GM12878 (cell line): Measurements from ENCODE around the gene DMBX1. TPM values are rescaled to one million over a fixed set of nuclear protein-coding genes. Genes with fewer than 3 reads are reported as not detected.

ENCODE experiments used
- ATAC-seq: fragments of 200-7000 bp; cut with Tn5 transposase; 3 replicates; pipeline ENCODE4 v1.9.1; 2020; ENCODE audit warnings: mild to moderate bottlenecking, moderate library complexity
- BruUV-seq: library from RNA; stranded (reverse); fragments of 400-500 nt; replicated peaks from 2 replicates; lab custom pipeline; 2021; lab: Mats Ljungman, UMichigan
- CTCF ChIA-PET: fragments of 300-600 bp; sonication (Branson Sonifier 250); formaldehyde crosslinking; extraction: SDS; loops from one replicate; lab custom pipeline; 2021; ENCODE audit warnings: inconsistent platforms; lab: Yijun Ruan, JAX
- POLR2A ChIA-PET: fragments of 350-600 bp; formaldehyde crosslinking; extraction: SDS; loops from one replicate; lab custom pipeline; 2021; ENCODE audit warnings: inconsistent platforms; lab: Charles Lee
- RAD21 ChIA-PET: fragments of 300-600 bp; sonication (Branson Sonifier 250); formaldehyde crosslinking; loops from one replicate; lab custom pipeline; 2023; ENCODE audit warnings: antibody characterized with exemption; ENCODE audit not compliant: unreplicated experiment; lab: Charles Lee
- SMC1A ChIA-PET: fragments of 300-600 bp; sonication (Branson Sonifier 250); formaldehyde crosslinking; loops from one replicate; lab custom pipeline; 2023; ENCODE audit not compliant: unreplicated experiment, uncharacterized antibody; lab: Charles Lee
- DNase-seq: peaks from one replicate; pipeline ENCODE4 v3.0.0-alpha.2; 2011; ENCODE audit warnings: low read depth, low spot score
- FAIRE-seq: peaks from 3 replicates; lab custom pipeline; 2011; peaks lifted over from hg19 to GRCh38; lab: Jason Lieb, UNC
- H2AFZ ChIP-seq: 2 replicates; pipeline ENCODE4 v1.6.0; 2011; ENCODE audit warnings: low read depth, low read length, control low read depth; ENCODE audit not compliant: control insufficient read depth
- H3K27ac ChIP-seq: 2 replicates; pipeline ENCODE4 v1.5.1; 2011; ENCODE audit warnings: control low read depth; ENCODE audit not compliant: control insufficient read depth, insufficient read depth
- H3K27me3 ChIP-seq, 2 experiments: replicated peaks in 1 of 2; 2 replicates each; pipeline versions ENCODE4 v1.6.0 to v1.6.1; 2011; ENCODE audit warnings: low read length in 1 of 2; ENCODE audit not compliant: control insufficient read depth in 2 of 2, insufficient read depth in 2 of 2
- H3K36me3 ChIP-seq, 2 experiments: 2 replicates each; pipeline ENCODE4 v1.5.1; 2011; ENCODE audit warnings: low read length in 1 of 2; ENCODE audit not compliant: control insufficient read depth in 2 of 2, insufficient read depth in 2 of 2
- H3K4me1 ChIP-seq: 2 replicates; pipeline ENCODE4 v1.6.1; 2011; ENCODE audit warnings: mild to moderate bottlenecking, low read length, moderate library complexity, mixed read lengths; ENCODE audit not compliant: control insufficient read depth, insufficient read depth
- H3K4me2 ChIP-seq: 2 replicates; pipeline ENCODE4 v1.6.0; 2011; ENCODE audit warnings: control low read depth; ENCODE audit not compliant: control insufficient read depth, insufficient read depth
- H3K4me3 ChIP-seq: fragments of 200-600 bp; sonication (generic); 2 replicates; pipeline ENCODE4 v1.5.1; 2016
- H3K79me2 ChIP-seq: 2 replicates; pipeline ENCODE4 v1.6.0; 2011; ENCODE audit warnings: low read length; ENCODE audit not compliant: control insufficient read depth, insufficient read depth
- H3K9ac ChIP-seq: 2 replicates; pipeline ENCODE4 v1.8.0; 2011; ENCODE audit warnings: low read length, control low read depth, mixed read lengths; ENCODE audit not compliant: control insufficient read depth, insufficient read depth
- H3K9me3 ChIP-seq: replicated peaks from 3 replicates; pipeline ENCODE4 v1.5.1; 2011; ENCODE audit warnings: mild to moderate bottlenecking, low read length; ENCODE audit not compliant: control insufficient read depth, insufficient read depth
- H4K20me1 ChIP-seq: 2 replicates; pipeline ENCODE4 v1.6.0; 2011; ENCODE audit not compliant: control insufficient read depth, insufficient read depth
- CREB1 ChIP-seq: IDR thresholded peaks from 2 replicates; pipeline ENCODE4 v1.6.1; 2012; ENCODE audit warnings: low read depth, mild to moderate bottlenecking, inconsistent platforms
- FOXK2 ChIP-seq: fragments of 450-650 bp; IDR thresholded peaks from 2 replicates; pipeline ENCODE4 v1.6.1; 2017; ENCODE audit warnings: mild to moderate bottlenecking, moderate library complexity
- GABPA ChIP-seq: IDR thresholded peaks from 2 replicates; pipeline ENCODE4 v1.6.1; 2014; ENCODE audit warnings: antibody characterized with exemption, low read depth, mild to moderate bottlenecking, inconsistent platforms
- IRF4 ChIP-seq: IDR thresholded peaks from 2 replicates; pipeline ENCODE4 v1.6.1; 2011; ENCODE audit warnings: low read depth, low read length
- RBBP5 ChIP-seq: fragments of 200-600 bp; sonication (generic); conservative IDR thresholded peaks from 2 replicates; pipeline ENCODE4 v1.6.1; 2016
- STAT3 ChIP-seq: IDR thresholded peaks from 2 replicates; pipeline ENCODE4 v1.6.1; 2011; ENCODE audit warnings: low read depth, low read length, improper control_type of control experiment
- SUZ12 ChIP-seq: fragments of 200-600 bp; sonication (generic); IDR thresholded peaks from one replicate; pipeline ENCODE4 v1.6.1; 2018; ENCODE audit warnings: antibody characterized with exemption, mild to moderate bottlenecking; ENCODE audit not compliant: unreplicated experiment
- TCF3 ChIP-seq: IDR thresholded peaks from 2 replicates; pipeline ENCODE4 v1.6.1; 2012; ENCODE audit warnings: low read depth, mild to moderate bottlenecking, low read length, borderline replicate concordance; ENCODE audit not compliant: insufficient read depth
- YBX1 ChIP-seq: fragments of 450-650 bp; IDR thresholded peaks from 2 replicates; pipeline ENCODE4 v1.6.1; 2016; ENCODE audit warnings: antibody characterized with exemption
- YY1 ChIP-seq: IDR thresholded peaks from 2 replicates; pipeline ENCODE4 v1.6.1; 2011; ENCODE audit warnings: low read depth, mild to moderate bottlenecking, low read length
- ZNF207 ChIP-seq: fragments of 450-650 bp; IDR thresholded peaks from 2 replicates; pipeline ENCODE4 v1.6.1; 2014; ENCODE audit warnings: antibody characterized with exemption, mild to moderate bottlenecking, borderline replicate concordance
- WGBS: methylation state at CpG from one replicate; pipeline ENCODE4 v1.1.6; 2016; ENCODE audit warnings: low lambda C conversion rate; ENCODE audit not compliant: insufficient replicate concordance, insufficient coverage; ENCODE audit errors: missing lambda C conversion rate; 5-methylcytosine and 5-hydroxymethylcytosine counted together
- in situ Hi-C: fragments of 300-500 bp; cut with MboI; formaldehyde crosslinking; loops from 9 replicates; pipeline ENCODE4 v1.14.3; 2018; ENCODE audit warnings: mixed read lengths
- intact Hi-C: fragments of 100-400 bp; cut with micrococcal nuclease; formaldehyde crosslinking; loops from one replicate; pipeline ENCODE4 v1.14.2; 2022; ENCODE audit not compliant: unreplicated experiment
- polyA plus RNA-seq, 11 experiments: library from polyadenylated mRNA; depleted of rRNA in 4 of 11; unstranded in 6 of 11; stranded (reverse) in 5 of 11; fragments of >200 nt; fragmentation: Nextera tagmentation in 4 of 11; fragmentation: Illumina TruSeq in 1 of 11; extraction: Ambion mirVana in 4 of 11; extraction: Trizol in 1 of 11; gene quantifications; 1 replicate in 1 of 11; 2 replicates in 10 of 11; pipeline versions ENCODE4 v1.2.1 to v1.2.3, GENCODE V29; 2011 to 2016; ENCODE audit warnings: inconsistent platforms in 2 of 11, missing spikeins in 2 of 11, low read depth in 1 of 11
- total RNA-seq, 4 experiments: library from RNA; depleted of rRNA in 3 of 4; stranded (reverse); fragments of >200 nt in 3 of 4; fragmentation: Illumina TruSeq in 1 of 4; extraction: Trizol in 1 of 4; gene quantifications; 2 replicates each; pipeline versions ENCODE4 v1.2.1 to v1.2.3, GENCODE V29; 2013 to 2021

DMBX1 gene
- total and polyA plus RNA-seq, 10 of the 15 experiments (the other 5 are each of a cell fraction or from before 2014, with no cell fraction given): 0.03 TPM; not detected in 9

DNA sequence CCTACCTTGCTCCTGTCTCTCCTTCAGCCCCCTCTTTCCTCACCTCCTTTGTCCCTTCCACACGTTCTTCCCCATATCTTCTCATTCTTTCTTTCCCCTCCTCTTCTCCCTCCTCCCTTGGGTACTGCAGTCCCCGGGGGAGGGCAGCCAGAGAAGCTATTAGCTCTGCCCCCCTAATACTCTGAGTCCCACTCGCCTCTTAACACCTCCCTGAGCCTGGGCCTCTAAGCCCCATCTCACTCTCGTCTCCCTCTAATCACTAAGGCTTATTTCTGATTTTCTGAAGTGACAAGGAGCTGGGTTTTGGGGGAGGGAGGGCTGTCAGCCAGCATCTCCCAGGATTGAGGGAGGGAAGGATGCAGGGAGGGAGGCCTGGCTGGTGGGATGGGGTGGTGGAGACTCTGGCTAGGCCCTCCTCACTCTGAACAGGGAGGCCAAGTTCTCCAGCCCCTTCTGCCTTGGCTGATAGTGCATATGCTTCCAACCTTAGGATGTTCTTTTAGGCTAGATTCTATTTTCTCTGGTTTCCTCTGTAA is 25.6 kb upstream of the DMBX1 start:
- Histone ChIP-seq H2AFZ (no peak overlapping the region), H3K27ac (no peak overlapping the region), H4K20me1 (no peaks in the 10 kb centered on the region), H3K79me2 (no peaks in the 10 kb centered on the region), H3K9me3 (no peaks in the 10 kb centered on the region), H3K36me3 (no peaks in the 10 kb centered on the region), H3K27me3 (peaks cover 8 to 18% of the 10 kb centered on the region in 2 experiments; a peak in 3 of 4 replicates), H3K4me2 (no peak overlapping the region), H3K4me3 (no peak overlapping the region), H3K4me1 (no peaks in the 10 kb centered on the region; the same call in 1 of the 2 replicates), H3K9ac (no peak overlapping the region)
- no peak for DNase-seq
- RAD21 ChIA-PET: no interaction called here
- POLR2A ChIA-PET: no interaction called here
- FAIRE-seq: no peak
- CTCF ChIA-PET: no interaction called here
- TF ChIP-seq GABPA: no peak
- no peak for TF ChIP-seq RBBP5
- no peak for TF ChIP-seq SUZ12
- TF ChIP-seq YBX1: no peak
- TF ChIP-seq IRF4: no peak
- TF ChIP-seq CREB1: no peak
- no peak for TF ChIP-seq YY1
- TF ChIP-seq ZNF207: no peak
- TF ChIP-seq STAT3: no peak
- TF ChIP-seq FOXK2: no peak
- TF ChIP-seq TCF3: no peak
- no peak for ATAC-seq
- SMC1A ChIA-PET: no interaction called here
- intact Hi-C loops: no loop called here
- in situ Hi-C loops: no loop called here
- 5% methylated on average over 4 of the region's 4 CpGs for WGBS
- BruUV-seq: no TSS peak
